Vagina (tissue), 2 donors: ENCODE data around the gene BRD3OS. TPM values are rescaled to one million over a fixed set of nuclear protein-coding genes. Genes with fewer than 3 reads are reported as not detected.

ENCODE experiments used
- DNase-seq, 2 donors: peaks; one replicate each; pipeline ENCODE4 v3.0.0-alpha.2; 2017; ENCODE audit errors: extremely low spot score in 2 of 2
- H3K27ac ChIP-seq: fragments of 200-600 bp; sonication (generic); one replicate; pipeline ENCODE4 v1.5.1; 2019
- H3K27me3 ChIP-seq: fragments of 200-600 bp; sonication (generic); one replicate; pipeline ENCODE4 v1.5.1; 2019
- H3K36me3 ChIP-seq, 2 donors: fragments of 200-600 bp; sonication (generic); one replicate each; pipeline ENCODE4 v1.5.1; 2017 to 2019
- H3K4me1 ChIP-seq: fragments of 200-600 bp; sonication (generic); one replicate; pipeline ENCODE4 v1.5.1; 2019
- H3K4me3 ChIP-seq, 2 donors: fragments of 200-600 bp; sonication (generic); 1 replicate in 1 of 2; 2 replicates in 1 of 2; pipeline ENCODE4 v1.5.1; 2016 to 2019
- H3K9me3 ChIP-seq: fragments of 200-600 bp; sonication (generic); one replicate; pipeline ENCODE4 v1.5.1; 2019
- POLR2A ChIP-seq, 2 donors: fragments of 450-650 bp; IDR thresholded peaks; one replicate each; pipeline ENCODE4 v1.6.1; 2017; ENCODE audit warnings: antibody characterized with exemption in 2 of 2, mild to moderate bottlenecking in 2 of 2, moderate library complexity in 2 of 2
- POLR2AphosphoS5 ChIP-seq, 2 donors: sonication (generic); formaldehyde crosslinking; IDR thresholded peaks; one replicate each; pipeline ENCODE4 v1.9.0; 2017; ENCODE audit warnings: antibody characterized with exemption in 2 of 2, mild to moderate bottlenecking in 2 of 2, low read depth in 1 of 2; ENCODE audit not compliant: insufficient read depth in 1 of 2
- intact Hi-C: fragments of 100-400 bp; cut with DNase I; formaldehyde crosslinking; loops from one replicate; pipeline ENCODE4 v1.15.1; 2023
- total RNA-seq: library from RNA; depleted of rRNA; stranded (reverse); fragments of >200 nt; gene quantifications from one replicate; pipeline ENCODE4 v1.2.3, GENCODE V29; 2016
- TF ChIP-seq, protein P1 (sequence below), 3 experiments: fragments of 450-650 bp in 2 of 3; fragments of 200-600 bp in 1 of 3; sonication (generic) in 1 of 3; IDR thresholded peaks; one replicate each; pipeline ENCODE4 v1.5.1; 2017 to 2019; ENCODE audit warnings: antibody characterized with exemption in 3 of 3, mild to moderate bottlenecking in 2 of 3, moderate library complexity in 2 of 3

Gene BRD3OS
- total RNA-seq, 1 donor from 2014 or later = 13.0 TPM

GRCh38 chr9:134061688-134062371, 36.5 kb downstream of the BRD3OS start:
- no peak for DNase-seq
- Histone ChIP-seq H3K4me1 (peaks cover 95% of the 10 kb centered on the region), H3K27ac (no peak overlapping the region), H3K27me3 (no peaks in the 10 kb centered on the region), H3K4me3 (no peak overlapping the region), H3K9me3 (no peaks in the 10 kb centered on the region), H3K36me3 (no peaks in the 10 kb centered on the region)
- intact Hi-C loops = no loop called here
- no peak for TF ChIP-seq POLR2A (IDR thresholded peaks at IDR 0.05)

- TF ChIP-seq POLR2AphosphoS5 (IDR thresholded peaks at IDR 0.05; ENCODE audit: insufficient read depth in 1 of 2, low read depth in 1 of 2) = no peak
- TF ChIP-seq, protein P1, sequence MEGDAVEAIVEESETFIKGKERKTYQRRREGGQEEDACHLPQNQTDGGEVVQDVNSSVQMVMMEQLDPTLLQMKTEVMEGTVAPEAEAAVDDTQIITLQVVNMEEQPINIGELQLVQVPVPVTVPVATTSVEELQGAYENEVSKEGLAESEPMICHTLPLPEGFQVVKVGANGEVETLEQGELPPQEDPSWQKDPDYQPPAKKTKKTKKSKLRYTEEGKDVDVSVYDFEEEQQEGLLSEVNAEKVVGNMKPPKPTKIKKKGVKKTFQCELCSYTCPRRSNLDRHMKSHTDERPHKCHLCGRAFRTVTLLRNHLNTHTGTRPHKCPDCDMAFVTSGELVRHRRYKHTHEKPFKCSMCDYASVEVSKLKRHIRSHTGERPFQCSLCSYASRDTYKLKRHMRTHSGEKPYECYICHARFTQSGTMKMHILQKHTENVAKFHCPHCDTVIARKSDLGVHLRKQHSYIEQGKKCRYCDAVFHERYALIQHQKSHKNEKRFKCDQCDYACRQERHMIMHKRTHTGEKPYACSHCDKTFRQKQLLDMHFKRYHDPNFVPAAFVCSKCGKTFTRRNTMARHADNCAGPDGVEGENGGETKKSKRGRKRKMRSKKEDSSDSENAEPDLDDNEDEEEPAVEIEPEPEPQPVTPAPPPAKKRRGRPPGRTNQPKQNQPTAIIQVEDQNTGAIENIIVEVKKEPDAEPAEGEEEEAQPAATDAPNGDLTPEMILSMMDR (IDR thresholded peaks at IDR 0.05) = no peak
- TF ChIP-seq POLR2A (IDR thresholded peaks at IDR 0.05) = no peak
- H3K36me3 ChIP-seq = no peaks in the 10 kb centered on the region
- no peak for DNase-seq
- H3K9me3 ChIP-seq = no peaks in the 10 kb centered on the region
- peaks cover 89% of the 10 kb centered on the region for H3K4me1 ChIP-seq
- intact Hi-C loops = no loop called here
- H3K4me3 ChIP-seq = no peak overlapping the region
- H3K27ac ChIP-seq = no peak overlapping the region
- H3K27me3 ChIP-seq = no peaks in the 10 kb centered on the region
Observed at GRCh38 chr9:134062461-134063087, 37.3 kb downstream of the BRD3OS start.

GRCh38 chr9:134063088-134063570, 37.8 kb downstream of the BRD3OS start:
- intact Hi-C loops = no loop called here
- H3K9me3 ChIP-seq = no peaks in the 10 kb centered on the region
- TF ChIP-seq, protein P1 (IDR thresholded peaks at IDR 0.05) = no peak
- no peak for TF ChIP-seq POLR2AphosphoS5 (IDR thresholded peaks at IDR 0.05; ENCODE audit: insufficient read depth in 1 of 2, low read depth in 1 of 2)
- TF ChIP-seq POLR2A (IDR thresholded peaks at IDR 0.05) = no peak
- H3K36me3 ChIP-seq = no peaks in the 10 kb centered on the region
- no peak for DNase-seq
- H3K4me3 ChIP-seq = no peak overlapping the region
- peaks cover 83% of the 10 kb centered on the region for H3K4me1 ChIP-seq
- no peak overlapping the region for H3K27ac ChIP-seq
- H3K27me3 ChIP-seq = no peaks in the 10 kb centered on the region

- intact Hi-C loops = no loop called here
- no peak for DNase-seq
- no peaks in the 10 kb centered on the region for H3K36me3 ChIP-seq
- H3K4me1 ChIP-seq = peaks cover 79% of the 10 kb centered on the region
- H3K4me3 ChIP-seq = no peak overlapping the region
- no peaks in the 10 kb centered on the region for H3K9me3 ChIP-seq
- H3K27ac ChIP-seq = no peak overlapping the region
- TF ChIP-seq POLR2A (IDR thresholded peaks at IDR 0.05) (no peak), POLR2AphosphoS5 (IDR thresholded peaks at IDR 0.05; ENCODE audit: insufficient read depth in 1 of 2, low read depth in 1 of 2) (no peak)
- TF ChIP-seq, protein P1 (IDR thresholded peaks at IDR 0.05) = no peak
- H3K27me3 ChIP-seq = no peaks in the 10 kb centered on the region
Observed at GRCh38 chr9:134063571-134064450, 38.5 kb downstream of the BRD3OS start.

DNA sequence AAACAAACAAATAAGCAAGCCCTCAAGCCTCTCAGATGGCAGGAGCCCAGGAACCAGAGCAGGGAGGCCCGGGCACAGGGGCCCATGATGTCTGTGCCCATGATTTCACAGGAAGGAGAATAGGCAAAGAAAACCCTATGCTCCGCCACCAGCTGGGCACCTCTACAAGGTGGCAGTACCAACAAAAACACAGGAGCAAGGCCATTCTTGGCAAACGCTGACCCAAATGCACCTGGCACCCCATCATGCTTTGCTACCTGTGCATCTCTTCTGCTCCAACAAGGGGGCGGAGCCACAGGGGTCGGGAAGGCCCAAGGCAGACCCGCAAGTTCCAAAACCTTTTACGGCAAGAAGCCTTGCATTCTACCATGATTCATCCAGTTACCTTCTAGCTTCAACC, 39.4 kb downstream of the BRD3OS start:
- TF ChIP-seq POLR2A (IDR thresholded peaks at IDR 0.05) (no peak), POLR2AphosphoS5 (IDR thresholded peaks at IDR 0.05; ENCODE audit: insufficient read depth in 1 of 2, low read depth in 1 of 2) (no peak)
- TF ChIP-seq, protein P1 (IDR thresholded peaks at IDR 0.05) = no peak
- peaks cover 78% of the 10 kb centered on the region for H3K4me1 ChIP-seq
- DNase-seq = no peak
- intact Hi-C loops = no loop called here
- no peak overlapping the region for H3K27ac ChIP-seq
- no peak overlapping the region for H3K4me3 ChIP-seq
- no peaks in the 10 kb centered on the region for H3K9me3 ChIP-seq
- H3K27me3 ChIP-seq = no peaks in the 10 kb centered on the region
- no peaks in the 10 kb centered on the region for H3K36me3 ChIP-seq
